ENCODE results near the gene RNF31.
"Not testable (repeated sequence)": the region's sequence is repeated elsewhere in the genome, so short reads cannot be mapped to it uniquely, and the experiment has no call there.

Gene RNF31

DNA sequence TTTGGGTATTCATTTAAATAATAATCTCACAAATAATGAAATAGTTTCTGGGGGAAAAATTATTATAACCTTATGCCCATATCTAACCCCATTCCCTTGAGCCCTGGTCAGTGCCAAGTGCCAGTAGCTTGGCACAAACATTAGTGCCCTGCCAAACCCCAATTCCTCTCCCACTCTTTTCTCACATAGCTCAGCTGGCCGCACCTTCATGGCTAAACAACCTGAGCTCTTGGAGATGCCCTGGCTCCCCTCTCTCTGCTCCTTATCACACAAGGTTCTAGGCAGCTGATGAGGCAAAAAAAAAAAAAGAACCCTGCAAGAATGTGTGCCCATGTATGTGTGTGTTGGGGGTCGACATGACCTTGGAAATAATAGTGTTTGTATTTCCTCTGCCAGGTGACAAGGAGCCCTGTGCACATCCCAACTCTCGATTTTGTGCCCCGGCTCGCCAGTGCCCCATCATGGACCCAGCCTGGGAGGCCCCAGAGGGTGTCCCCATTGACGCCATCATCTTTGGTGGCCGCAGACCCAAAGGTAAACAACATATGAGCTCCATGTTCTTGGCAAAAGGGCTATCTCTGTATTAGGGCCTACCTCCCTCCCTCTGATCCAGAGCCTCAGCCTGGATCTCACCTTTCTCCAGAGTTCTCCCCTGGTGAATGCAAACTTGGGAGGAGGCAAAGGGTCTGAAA lies 44.8 kb upstream of the RNF31 start:
- no peak for DNase-seq (ENCODE audit: low read depth)
- H3K4me3 ChIP-seq (ENCODE audit: low read length): no peak overlapping the region
- TF ChIP-seq, protein P1, sequence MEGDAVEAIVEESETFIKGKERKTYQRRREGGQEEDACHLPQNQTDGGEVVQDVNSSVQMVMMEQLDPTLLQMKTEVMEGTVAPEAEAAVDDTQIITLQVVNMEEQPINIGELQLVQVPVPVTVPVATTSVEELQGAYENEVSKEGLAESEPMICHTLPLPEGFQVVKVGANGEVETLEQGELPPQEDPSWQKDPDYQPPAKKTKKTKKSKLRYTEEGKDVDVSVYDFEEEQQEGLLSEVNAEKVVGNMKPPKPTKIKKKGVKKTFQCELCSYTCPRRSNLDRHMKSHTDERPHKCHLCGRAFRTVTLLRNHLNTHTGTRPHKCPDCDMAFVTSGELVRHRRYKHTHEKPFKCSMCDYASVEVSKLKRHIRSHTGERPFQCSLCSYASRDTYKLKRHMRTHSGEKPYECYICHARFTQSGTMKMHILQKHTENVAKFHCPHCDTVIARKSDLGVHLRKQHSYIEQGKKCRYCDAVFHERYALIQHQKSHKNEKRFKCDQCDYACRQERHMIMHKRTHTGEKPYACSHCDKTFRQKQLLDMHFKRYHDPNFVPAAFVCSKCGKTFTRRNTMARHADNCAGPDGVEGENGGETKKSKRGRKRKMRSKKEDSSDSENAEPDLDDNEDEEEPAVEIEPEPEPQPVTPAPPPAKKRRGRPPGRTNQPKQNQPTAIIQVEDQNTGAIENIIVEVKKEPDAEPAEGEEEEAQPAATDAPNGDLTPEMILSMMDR (IDR thresholded peaks at IDR 0.05; ENCODE audit: insufficient read depth, low read depth, low read length, missing control alignments): no peak

DNA sequence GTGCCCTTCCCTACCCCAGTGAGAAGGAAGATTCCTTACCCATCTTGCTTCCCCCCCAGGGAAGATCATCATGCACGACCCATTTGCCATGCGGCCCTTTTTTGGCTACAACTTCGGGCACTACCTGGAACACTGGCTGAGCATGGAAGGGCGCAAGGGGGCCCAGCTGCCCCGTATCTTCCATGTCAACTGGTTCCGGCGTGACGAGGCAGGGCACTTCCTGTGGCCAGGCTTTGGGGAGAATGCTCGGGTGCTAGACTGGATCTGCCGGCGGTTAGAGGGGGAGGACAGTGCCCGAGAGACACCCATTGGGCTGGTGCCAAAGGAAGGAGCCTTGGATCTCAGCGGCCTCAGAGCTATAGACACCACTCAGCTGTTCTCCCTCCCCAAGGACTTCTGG lies 43.8 kb upstream of the RNF31 start:
- H3K4me3 ChIP-seq (ENCODE audit: low read length): no peak overlapping the region
- TF ChIP-seq, protein P1 (IDR thresholded peaks at IDR 0.05; ENCODE audit: insufficient read depth, low read depth, low read length, missing control alignments): no peak
- DNase-seq (ENCODE audit: low read depth): no peak

DNA sequence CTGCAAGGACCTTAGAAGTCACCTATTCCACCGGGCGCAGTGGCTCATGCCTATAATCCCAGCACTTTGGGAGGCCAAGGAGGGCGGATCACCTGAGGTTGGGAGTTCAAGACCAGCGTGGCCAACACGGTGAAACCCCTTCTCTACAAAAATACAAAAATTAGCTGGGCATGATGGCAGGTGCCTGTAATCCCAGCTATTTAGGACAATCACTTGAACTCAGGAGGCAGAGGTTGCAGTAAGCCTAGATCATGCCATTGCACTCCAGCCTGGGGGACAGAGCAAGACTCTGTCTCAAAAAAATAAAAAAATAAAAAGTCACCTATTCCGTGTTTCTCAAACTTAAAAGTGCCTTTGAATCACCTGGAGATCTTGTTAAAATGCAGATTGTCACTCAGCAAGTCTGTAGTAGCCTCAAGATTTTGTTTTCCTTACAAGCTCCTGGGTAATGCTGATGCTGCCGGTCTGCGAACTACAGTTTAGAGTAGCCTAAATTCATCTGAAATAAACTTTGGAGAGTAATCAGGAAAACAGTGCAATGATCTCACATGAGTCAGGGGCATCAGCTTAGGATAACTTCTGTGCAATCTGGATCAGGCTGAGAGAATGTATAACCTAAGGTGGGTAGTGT lies 41.6 kb upstream of the RNF31 start:
- not testable (repeated sequence) for DNase-seq (ENCODE audit: low read depth); H3K4me3 ChIP-seq (ENCODE audit: low read length)

DNA sequence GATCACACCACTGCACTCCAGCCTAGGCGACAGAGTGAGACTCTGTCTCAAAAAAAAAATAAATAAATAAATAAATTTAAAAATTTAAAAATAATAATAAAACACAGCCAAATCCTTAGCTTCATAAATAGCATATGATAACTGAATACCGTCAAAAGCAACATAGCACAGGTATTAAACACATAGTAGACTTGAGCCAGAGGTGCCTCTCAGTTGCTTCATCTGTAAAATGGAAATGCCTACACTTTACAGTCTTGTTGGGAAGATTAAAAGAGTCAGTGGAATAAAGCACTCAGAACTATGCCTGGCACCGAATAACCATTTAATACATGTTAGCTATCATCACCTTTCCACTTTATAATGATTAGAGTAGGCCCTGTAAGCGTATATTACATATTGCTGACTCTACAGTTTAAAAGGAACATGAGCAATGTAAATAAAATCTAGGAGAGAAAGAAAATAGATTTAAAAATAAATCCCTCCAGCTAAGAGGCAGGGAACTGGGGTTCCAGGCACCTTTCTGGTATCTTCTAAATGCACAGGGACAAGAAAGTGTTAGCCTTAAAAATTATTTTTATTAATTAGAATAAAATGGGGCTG lies 40.5 kb upstream of the RNF31 start:
- TF ChIP-seq, protein P1 (IDR thresholded peaks at IDR 0.05; ENCODE audit: insufficient read depth, low read depth, low read length, missing control alignments): no peak
- no peak overlapping the region for H3K4me3 ChIP-seq (ENCODE audit: low read length)

DNA sequence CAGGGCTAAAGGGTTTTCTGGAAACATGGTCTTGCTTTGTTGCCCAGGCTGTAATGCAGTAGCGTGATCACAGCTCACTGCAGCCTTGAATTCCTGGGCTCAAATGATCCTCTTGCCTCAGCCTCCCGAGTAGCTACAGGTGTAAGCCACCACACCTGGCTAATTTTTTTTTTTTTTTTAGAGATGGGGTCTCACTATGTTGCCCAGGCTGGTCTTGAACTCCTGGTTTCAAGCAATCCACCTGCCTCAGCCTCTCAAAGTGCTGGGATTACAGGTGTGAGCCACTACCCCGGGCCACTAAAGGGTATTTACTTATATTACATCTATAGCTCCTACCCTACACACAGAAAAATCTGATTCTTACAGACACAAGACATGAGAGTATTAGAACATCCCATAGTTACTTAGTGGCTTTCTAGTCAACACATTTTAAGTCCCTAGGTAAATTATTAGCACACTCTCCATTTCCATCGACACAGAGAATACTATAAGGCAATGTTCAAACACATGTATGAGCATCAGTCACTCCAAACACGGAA lies 38.9 kb upstream of the RNF31 start:
- no peak overlapping the region for H3K4me3 ChIP-seq (ENCODE audit: low read length)
- DNase-seq (ENCODE audit: low read depth): no peak
- TF ChIP-seq, protein P1 (IDR thresholded peaks at IDR 0.05; ENCODE audit: insufficient read depth, low read depth, low read length, missing control alignments): no peak

More for the DNA sequence above, 40.5 kb upstream of the RNF31 start:
- no peak for DNase-seq (ENCODE audit: low read depth)

DNA sequence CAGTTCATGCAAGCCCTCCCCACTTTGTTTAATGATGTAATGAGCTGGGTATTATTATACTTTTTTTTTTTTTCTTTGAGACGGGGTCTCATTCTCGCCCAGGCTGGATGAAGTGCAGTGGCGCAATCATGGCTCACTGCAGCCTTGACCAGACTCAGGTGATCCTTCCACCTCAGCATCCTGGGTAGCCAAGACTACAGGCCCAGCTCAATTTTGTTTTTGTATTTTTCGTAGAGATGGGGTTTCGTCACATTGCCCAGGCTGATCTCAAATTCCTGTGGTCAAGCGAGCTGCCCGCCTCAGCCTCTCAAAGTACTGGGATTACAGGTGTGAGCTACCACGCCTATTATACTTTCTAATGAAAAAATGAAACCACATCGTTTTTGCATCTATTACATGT lies 37.2 kb upstream of the RNF31 start:
- H3K4me3 ChIP-seq (ENCODE audit: low read length): no peak overlapping the region
- DNase-seq (ENCODE audit: low read depth): peak; percentile 53
- TF ChIP-seq, protein P1 (IDR thresholded peaks at IDR 0.05; ENCODE audit: insufficient read depth, low read depth, low read length, missing control alignments): no peak

DNA sequence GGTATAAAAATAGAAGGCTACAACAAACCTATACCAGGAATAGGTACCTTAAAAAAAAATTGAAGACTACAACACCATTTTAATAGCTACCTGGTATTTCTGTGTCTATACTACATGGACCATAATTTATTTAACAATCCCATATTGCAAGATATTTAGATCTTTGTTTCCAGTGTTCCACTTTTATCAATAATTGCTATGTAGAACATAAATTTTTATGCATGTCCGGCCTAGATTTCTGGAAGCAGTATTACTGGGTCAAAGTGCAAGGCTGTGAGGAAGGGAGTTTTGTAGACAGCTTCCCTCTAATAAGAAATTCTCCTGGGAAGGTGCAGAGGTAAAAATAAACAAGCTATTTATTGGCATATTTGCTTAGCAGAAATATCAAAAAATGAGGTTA lies 36.8 kb upstream of the RNF31 start:
- no peak overlapping the region for H3K4me3 ChIP-seq (ENCODE audit: low read length)
- TF ChIP-seq, protein P1 (IDR thresholded peaks at IDR 0.05; ENCODE audit: insufficient read depth, low read depth, low read length, missing control alignments): no peak
- no peak for DNase-seq (ENCODE audit: low read depth)
